HG03039 (cell line): Measurements from ENCODE around the gene TMEFF1.

Experiments
- ATAC-seq: cut with Tn5 transposase; IDR thresholded peaks from one replicate; pipeline ENCODE4 v1.9.1; 2021; ENCODE audit warnings: mild to moderate bottlenecking, moderate library complexity; ENCODE audit not compliant: unreplicated experiment

TMEFF1 gene

DNA sequence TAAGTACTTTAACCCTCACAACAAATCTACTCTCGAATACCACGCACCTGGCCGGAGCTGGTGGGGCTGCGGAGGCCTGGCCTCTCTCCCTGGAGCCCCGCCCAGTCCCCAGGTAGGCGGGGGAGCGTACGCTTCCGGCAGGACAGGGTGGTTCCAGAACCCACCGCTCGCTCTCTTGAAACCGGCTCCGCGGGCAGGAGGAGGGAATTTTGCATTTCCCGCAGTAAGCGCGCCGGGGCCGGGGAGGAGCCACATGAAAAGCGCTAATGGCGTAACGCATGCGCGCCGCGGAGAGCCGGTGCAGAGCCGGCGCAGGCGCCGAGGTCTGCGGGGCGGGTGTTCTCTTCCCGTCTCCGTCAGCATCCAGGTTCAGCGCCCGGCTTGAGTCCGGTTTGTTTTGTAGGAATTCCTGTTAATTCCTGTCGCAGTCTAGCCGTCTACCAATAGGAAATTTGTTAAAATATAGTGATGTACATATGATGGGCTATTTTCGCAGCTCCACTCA, 125.7 kb downstream of the TMEFF1 start:
- ATAC-seq = peak; percentile 66

- ATAC-seq = no peak
Observed at GRCh38 chr9:100600521-100601079, 127.7 kb downstream of the TMEFF1 start.

GRCh38 chr9:100601216-100601615, 128.3 kb downstream of the TMEFF1 start:
- no peak for ATAC-seq

- no peak for ATAC-seq
Observed at GRCh38 chr9:100602342-100602801, 129.4 kb downstream of the TMEFF1 start.

DNA sequence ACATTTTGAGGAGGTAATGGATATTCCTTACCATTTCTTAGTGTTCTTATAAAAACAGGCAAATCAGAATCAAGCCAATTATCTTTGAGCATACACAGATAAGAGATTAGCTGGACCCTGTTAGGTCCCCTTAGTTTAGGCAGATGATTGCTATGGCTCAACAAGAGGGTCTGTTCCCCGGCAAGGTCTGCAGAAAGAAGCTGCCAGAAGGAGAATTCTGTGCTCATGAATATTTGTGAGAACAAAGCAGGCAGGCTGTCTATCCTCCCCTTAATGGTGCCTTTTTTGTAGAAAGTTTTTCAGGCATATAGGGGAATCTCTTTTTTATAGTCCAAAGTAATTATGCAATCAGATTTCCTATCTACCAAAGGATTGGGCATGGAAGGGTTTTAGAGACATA, 132.5 kb downstream of the TMEFF1 start:
- no peak for ATAC-seq

GRCh38 chr9:100619194-100619593, 146.2 kb downstream of the TMEFF1 start:
- ATAC-seq = no peak

GRCh38 chr9:100619665-100620064, 146.7 kb downstream of the TMEFF1 start:
- no peak for ATAC-seq

DNA sequence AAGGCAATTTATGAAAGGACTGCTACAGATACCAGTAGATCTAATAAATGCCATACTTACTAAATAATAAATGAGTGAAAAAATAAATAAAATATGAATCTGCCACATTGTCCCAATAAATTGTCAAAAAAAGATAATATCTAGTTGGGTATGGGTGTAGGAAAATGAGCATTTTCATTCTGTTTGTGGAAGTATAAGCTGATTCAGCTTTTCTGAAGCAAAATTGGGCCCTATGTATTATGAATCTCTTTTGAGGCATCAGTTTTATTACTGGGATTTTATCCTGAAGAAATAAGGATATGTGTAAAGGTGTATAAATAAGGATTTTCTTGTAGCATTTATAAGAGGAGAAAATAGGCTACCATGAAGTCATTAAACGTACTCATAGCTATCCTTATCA, 151.0 kb downstream of the TMEFF1 start:
- no peak for ATAC-seq

GRCh38 chr9:100626949-100627348, 154.0 kb downstream of the TMEFF1 start:
- ATAC-seq = no peak
